ENCODE measurements around the gene ZNF783.
A peak's percentile ranks its signal among the peaks of the same experiment; 100 is the strongest.

Gene ZNF783

GRCh38 chr7:149253665-149254064 lies 8.3 kb upstream of the ZNF783 start:
- no peak overlapping the region for H3K4me3 ChIP-seq (ENCODE audit: low read depth, low read length)
- no peak for DNase-seq (ENCODE audit: low read depth)
- TF ChIP-seq, protein P1, sequence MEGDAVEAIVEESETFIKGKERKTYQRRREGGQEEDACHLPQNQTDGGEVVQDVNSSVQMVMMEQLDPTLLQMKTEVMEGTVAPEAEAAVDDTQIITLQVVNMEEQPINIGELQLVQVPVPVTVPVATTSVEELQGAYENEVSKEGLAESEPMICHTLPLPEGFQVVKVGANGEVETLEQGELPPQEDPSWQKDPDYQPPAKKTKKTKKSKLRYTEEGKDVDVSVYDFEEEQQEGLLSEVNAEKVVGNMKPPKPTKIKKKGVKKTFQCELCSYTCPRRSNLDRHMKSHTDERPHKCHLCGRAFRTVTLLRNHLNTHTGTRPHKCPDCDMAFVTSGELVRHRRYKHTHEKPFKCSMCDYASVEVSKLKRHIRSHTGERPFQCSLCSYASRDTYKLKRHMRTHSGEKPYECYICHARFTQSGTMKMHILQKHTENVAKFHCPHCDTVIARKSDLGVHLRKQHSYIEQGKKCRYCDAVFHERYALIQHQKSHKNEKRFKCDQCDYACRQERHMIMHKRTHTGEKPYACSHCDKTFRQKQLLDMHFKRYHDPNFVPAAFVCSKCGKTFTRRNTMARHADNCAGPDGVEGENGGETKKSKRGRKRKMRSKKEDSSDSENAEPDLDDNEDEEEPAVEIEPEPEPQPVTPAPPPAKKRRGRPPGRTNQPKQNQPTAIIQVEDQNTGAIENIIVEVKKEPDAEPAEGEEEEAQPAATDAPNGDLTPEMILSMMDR (IDR thresholded peaks at IDR 0.05; ENCODE audit: low read depth, low read length, missing control alignments): no peak

DNA sequence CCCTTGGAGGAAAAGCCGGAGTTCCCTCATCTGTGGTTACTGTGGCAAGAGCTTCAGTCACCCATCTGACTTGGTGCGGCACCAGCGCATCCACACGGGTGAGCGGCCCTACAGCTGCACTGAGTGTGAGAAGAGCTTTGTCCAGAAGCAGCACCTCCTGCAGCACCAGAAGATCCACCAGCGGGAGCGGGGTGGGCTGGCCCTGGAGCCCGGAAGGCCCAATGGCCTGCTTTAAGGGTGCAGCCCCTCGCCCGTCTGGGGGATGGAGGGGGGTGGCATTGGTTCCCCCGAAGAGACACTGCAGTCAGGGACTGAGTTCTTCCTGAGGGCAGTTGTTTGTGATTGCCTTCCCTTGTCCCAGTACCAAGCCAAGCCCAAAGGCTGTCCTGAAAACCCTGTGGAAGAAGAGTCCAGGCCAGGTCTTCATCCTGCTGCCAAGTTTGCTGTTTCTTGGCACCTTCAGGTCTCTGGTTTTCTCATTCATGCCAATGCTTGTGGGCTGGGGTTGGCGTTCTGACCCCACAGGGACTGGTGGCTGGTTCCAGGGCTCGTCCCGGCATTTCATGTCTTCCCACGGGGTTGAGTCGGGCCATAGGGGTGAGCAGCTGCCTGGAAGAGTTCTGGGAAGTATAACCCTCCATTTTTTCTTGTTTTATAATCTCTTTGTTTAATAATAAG lies 7.7 kb upstream of the ZNF783 start:
- no peak for DNase-seq (ENCODE audit: low read depth)
- no peak overlapping the region for H3K4me3 ChIP-seq (ENCODE audit: low read depth, low read length)
- TF ChIP-seq, protein P1 (IDR thresholded peaks at IDR 0.05; ENCODE audit: low read depth, low read length, missing control alignments): no peak

DNA sequence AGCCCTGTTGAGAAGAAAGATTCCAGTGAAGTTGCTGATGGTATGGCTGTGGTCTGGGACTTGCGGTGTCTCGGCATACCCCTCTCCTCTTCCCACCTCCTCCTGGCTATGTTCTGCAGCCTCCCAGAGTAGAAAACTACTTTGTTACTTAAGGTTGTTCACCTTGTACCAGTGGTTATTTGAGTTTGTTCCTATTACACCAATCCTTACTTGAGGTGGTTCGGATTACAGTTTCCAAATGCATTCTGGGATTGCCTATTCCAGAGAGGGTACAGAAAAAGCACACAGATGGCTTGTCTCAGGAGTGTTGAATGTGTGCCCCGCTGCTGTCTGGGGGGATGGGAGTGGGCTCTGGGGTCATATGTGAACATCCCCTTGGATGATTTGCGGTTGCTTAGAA lies 6.8 kb upstream of the ZNF783 start:
- TF ChIP-seq, protein P1 (IDR thresholded peaks at IDR 0.05; ENCODE audit: low read depth, low read length, missing control alignments): no peak
- DNase-seq (ENCODE audit: low read depth): no peak
- no peak overlapping the region for H3K4me3 ChIP-seq (ENCODE audit: low read depth, low read length)

DNA sequence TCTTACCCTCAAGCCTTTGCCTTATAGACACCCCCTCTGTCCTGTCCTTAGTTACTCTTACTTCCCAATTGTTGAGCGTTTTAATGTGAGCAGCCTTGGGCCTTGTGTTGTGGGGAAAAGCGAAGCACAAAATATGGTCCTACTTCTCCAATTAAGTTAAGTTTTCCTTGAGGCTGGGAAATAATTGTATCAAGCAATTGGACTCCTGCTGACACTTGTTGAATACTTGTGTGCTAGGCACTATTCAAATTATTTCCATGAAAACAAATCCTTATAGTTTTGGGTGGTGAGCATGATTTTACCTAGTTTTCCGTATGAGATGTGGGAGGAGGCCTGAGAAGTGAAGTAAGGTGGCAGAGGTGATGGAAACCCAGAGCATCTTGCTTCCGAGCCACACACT lies 5.4 kb upstream of the ZNF783 start:
- no peak overlapping the region for H3K4me3 ChIP-seq (ENCODE audit: low read depth, low read length)
- no peak for DNase-seq (ENCODE audit: low read depth)
- TF ChIP-seq, protein P1 (IDR thresholded peaks at IDR 0.05; ENCODE audit: low read depth, low read length, missing control alignments): no peak

DNA sequence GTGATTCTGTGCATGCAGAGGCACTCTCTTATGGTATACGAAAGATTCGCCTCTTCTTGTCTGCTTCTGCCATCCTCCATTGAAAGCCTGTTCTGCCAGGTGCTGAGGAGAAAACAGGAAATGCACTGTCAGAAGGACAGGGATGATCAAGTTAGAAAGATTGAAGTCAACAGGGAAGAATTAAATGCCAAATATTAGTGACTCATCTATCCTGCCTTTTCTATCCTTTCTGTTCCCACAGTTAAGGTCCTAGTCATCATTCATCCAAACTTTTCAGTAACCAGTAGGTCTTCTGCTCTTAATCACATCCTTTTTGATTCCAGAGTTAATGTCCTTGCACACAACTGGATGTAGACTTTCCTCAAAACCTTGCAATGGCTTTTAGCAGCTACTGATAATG lies 4.8 kb upstream of the ZNF783 start:
- TF ChIP-seq, protein P1 (IDR thresholded peaks at IDR 0.05; ENCODE audit: low read depth, low read length, missing control alignments): no peak
- H3K4me3 ChIP-seq (ENCODE audit: low read depth, low read length): no peak overlapping the region
- DNase-seq (ENCODE audit: low read depth): no peak

GRCh38 chr7:149261316-149261828 lies 624 bp upstream of the ZNF783 start:
- DNase-seq (ENCODE audit: low read depth): no peak
- TF ChIP-seq, protein P1 (IDR thresholded peaks at IDR 0.05; ENCODE audit: low read depth, low read length, missing control alignments): no peak
- H3K4me3 ChIP-seq (ENCODE audit: low read depth, low read length): peak overlapping the region; percentile 71

DNA sequence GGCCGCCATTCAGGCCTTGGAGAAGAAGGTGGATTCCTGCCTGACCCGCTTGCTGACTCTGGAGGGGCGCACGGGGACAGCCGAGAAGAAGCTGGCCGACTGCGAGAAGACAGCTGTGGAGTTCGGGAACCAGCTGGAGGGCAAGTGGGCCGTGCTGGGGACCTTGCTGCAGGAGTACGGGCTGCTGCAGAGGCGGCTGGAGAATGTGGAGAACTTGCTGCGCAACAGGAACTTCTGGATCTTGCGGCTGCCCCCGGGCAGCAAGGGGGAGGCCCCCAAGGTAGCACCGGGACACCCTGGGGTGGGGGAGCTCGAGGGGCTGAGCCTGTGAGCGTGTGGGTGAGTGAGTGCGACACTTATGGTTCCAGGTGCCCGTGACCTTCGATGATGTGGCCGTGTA lies 4.5 kb downstream of the ZNF783 start:
- no peak for DNase-seq (ENCODE audit: low read depth)
- no peak overlapping the region for H3K4me3 ChIP-seq (ENCODE audit: low read depth, low read length)
- TF ChIP-seq, protein P1 (IDR thresholded peaks at IDR 0.05; ENCODE audit: low read depth, low read length, missing control alignments): no peak

All from GM12864 (cell line).